HEK293T (cell line): ENCODE measurements around the gene SLC43A2.

Experiments
- CTCF ChIA-PET: fragments of 350-600 bp; formaldehyde crosslinking; extraction: SDS; loops from one replicate; lab custom pipeline; 2021; ENCODE audit warnings: antibody characterized with exemption, inconsistent platforms; lab: Yijun Ruan, JAX
- POLR2A ChIA-PET: fragments of 350-600 bp; formaldehyde crosslinking; extraction: SDS; loops from one replicate; lab custom pipeline; 2020; ENCODE audit warnings: antibody characterized with exemption, inconsistent platforms; lab: Yijun Ruan, JAX
- DNase-seq: peaks from one replicate; pipeline ENCODE4 v3.0.0; 2012; ENCODE audit warnings: mixed read lengths; ENCODE audit errors: extremely low spot score
- ARNT ChIP-seq: fragments of 450-650 bp; IDR thresholded peaks from 2 replicates; pipeline ENCODE4 v1.6.1; 2017; ENCODE audit warnings: mild to moderate bottlenecking
- BHLHE40 ChIP-seq: fragments of 450-650 bp; IDR thresholded peaks from 2 replicates; pipeline ENCODE4 v1.6.1; 2016; ENCODE audit warnings: mild to moderate bottlenecking, moderate library complexity, borderline replicate concordance
- CTBP1 ChIP-seq: fragments of 450-650 bp; IDR thresholded peaks from 2 replicates; pipeline ENCODE4 v1.6.1; 2016; ENCODE audit warnings: borderline replicate concordance
- ELF4 ChIP-seq: fragments of 450-650 bp; IDR thresholded peaks from 2 replicates; pipeline ENCODE4 v1.6.1; 2017; ENCODE audit warnings: antibody characterized with exemption
- FOXA1 ChIP-seq: fragments of 450-650 bp; IDR thresholded peaks from 2 replicates; pipeline ENCODE4 v1.6.1; 2016; ENCODE audit warnings: mild to moderate bottlenecking
- FOXK2 ChIP-seq: fragments of 450-650 bp; IDR thresholded peaks from 2 replicates; pipeline ENCODE4 v1.6.1; 2016; ENCODE audit warnings: mild to moderate bottlenecking
- FOXM1 ChIP-seq: fragments of 450-650 bp; IDR thresholded peaks from 2 replicates; pipeline ENCODE4 v1.6.1; 2017; ENCODE audit warnings: mild to moderate bottlenecking, borderline replicate concordance
- HDGF ChIP-seq: fragments of 450-650 bp; IDR thresholded peaks from 2 replicates; pipeline ENCODE4 v1.6.1; 2017; ENCODE audit warnings: antibody characterized with exemption, borderline replicate concordance
- L3MBTL2 ChIP-seq: fragments of 450-650 bp; conservative IDR thresholded peaks from 2 replicates; pipeline ENCODE4 v1.6.1; 2016; ENCODE audit warnings: mild to moderate bottlenecking
- LEF1 ChIP-seq: fragments of 450-650 bp; IDR thresholded peaks from 2 replicates; pipeline ENCODE4 v1.6.1; 2017; ENCODE audit warnings: mild to moderate bottlenecking, borderline replicate concordance
- NFRKB ChIP-seq: fragments of 450-650 bp; IDR thresholded peaks from 2 replicates; pipeline ENCODE4 v1.6.1; 2016; ENCODE audit warnings: mild to moderate bottlenecking, moderate library complexity
- SP1 ChIP-seq: fragments of 450-650 bp; IDR thresholded peaks from 2 replicates; pipeline ENCODE4 v1.6.1; 2017
- SUZ12 ChIP-seq: fragments of 450-650 bp; IDR thresholded peaks from 2 replicates; pipeline ENCODE4 v1.6.1; 2016; ENCODE audit warnings: mild to moderate bottlenecking
- TARDBP ChIP-seq: fragments of 450-650 bp; IDR thresholded peaks from 2 replicates; pipeline ENCODE4 v1.6.1; 2016
- ZNF384 ChIP-seq: fragments of 450-650 bp; IDR thresholded peaks from 2 replicates; pipeline ENCODE4 v1.6.1; 2016
- TF ChIP-seq, protein P1 (sequence below): fragments of 450-650 bp; IDR thresholded peaks from 2 replicates; pipeline ENCODE4 v1.6.1; 2016

The SLC43A2 gene

DNA sequence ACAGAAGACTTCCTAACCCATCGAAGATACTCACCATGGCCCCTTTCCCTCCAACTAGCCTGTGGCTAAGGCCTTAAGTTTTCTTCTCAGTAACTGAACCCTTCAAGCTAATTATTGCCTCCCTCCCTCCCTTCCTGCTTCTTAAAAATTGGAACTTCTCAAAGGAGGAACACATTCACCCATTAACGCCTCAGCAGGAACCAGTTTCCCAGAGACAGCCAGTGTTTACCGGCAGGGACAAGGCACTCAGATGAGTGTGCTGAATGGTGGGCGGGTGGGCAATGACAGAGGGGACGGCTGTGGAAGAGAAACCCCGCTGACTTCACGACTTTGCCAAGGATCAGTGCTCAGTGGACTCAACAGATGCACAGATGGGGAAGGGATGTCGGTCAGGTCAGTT, 86.3 kb downstream of the SLC43A2 start:
- POLR2A ChIA-PET = no interaction called here
- TF ChIP-seq ARNT (no peak), CTBP1 (no peak), ELF4 (no peak), TARDBP (no peak), LEF1 (no peak), FOXM1 (no peak), NFRKB (no peak), SP1 (no peak), FOXK2 (no peak), ZNF384 (no peak), BHLHE40 (no peak), L3MBTL2 (no peak), HDGF (no peak), SUZ12 (no peak), FOXA1 (no peak)
- TF ChIP-seq, protein P1, sequence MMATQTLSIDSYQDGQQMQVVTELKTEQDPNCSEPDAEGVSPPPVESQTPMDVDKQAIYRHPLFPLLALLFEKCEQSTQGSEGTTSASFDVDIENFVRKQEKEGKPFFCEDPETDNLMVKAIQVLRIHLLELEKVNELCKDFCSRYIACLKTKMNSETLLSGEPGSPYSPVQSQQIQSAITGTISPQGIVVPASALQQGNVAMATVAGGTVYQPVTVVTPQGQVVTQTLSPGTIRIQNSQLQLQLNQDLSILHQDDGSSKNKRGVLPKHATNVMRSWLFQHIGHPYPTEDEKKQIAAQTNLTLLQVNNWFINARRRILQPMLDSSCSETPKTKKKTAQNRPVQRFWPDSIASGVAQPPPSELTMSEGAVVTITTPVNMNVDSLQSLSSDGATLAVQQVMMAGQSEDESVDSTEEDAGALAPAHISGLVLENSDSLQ = no peak
- CTCF ChIA-PET = interaction anchor here (0.6 kb wide), 1 partner anchor 28 kb away, joined by 4 read pairs; no protein-coding TSS in a partner anchor
- no peak for DNase-seq

DNA sequence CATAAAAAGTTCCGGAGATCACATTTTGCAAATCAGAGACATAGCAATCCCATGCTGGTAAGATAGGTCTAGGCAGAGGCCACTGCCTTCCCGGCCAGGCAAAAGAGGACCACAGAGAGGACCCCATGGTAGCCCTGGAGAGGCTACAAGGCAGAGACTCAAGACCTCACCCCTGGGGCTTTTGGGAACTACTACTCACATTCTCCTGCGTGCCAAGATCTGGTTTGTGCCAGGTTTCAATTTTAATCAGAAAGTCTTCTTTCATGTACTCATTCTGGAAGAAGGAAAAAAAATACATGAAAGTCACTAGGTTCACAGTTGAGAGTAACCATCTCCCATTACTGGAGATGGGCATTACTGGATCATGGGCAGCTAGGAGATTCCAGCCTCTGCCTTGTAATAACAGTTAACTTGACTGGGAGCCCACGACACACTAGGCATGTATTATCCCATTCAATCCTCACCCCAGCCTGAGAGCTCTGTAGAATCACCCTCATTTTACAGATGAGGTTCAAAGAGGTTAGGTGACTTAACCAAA, 87.2 kb downstream of the SLC43A2 start:
- POLR2A ChIA-PET = no interaction called here
- no peak for DNase-seq
- CTCF ChIA-PET = no interaction called here
- TF ChIP-seq ZNF384 = no peak
- no peak for TF ChIP-seq SP1
- no peak for TF ChIP-seq FOXM1
- TF ChIP-seq FOXA1 = no peak
- no peak for TF ChIP-seq ELF4
- TF ChIP-seq NFRKB = no peak
- no peak for TF ChIP-seq BHLHE40
- no peak for TF ChIP-seq TARDBP
- TF ChIP-seq, protein P1 = no peak
- no peak for TF ChIP-seq CTBP1
- no peak for TF ChIP-seq LEF1
- no peak for TF ChIP-seq SUZ12
- TF ChIP-seq L3MBTL2 = no peak

DNA sequence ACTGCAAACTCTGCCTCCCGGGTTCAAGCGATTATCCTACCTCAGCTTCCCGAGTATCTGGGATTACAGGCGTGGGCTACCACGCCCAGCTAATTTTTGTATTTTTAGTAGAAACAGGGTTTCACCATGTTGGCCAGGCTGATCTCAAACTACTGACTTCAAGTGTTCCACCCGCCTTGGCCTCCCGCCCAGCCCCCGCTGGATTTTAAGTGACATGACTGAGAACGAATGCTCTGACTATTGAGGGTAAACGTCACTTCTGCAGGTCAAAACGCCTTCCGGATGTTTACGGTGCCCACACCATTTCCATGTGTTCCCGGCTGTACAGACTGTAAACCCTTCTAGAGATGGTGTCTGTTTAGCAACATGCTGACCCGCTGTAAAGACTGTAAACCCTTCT, 88.8 kb downstream of the SLC43A2 start:
- TF ChIP-seq LEF1 (no peak), BHLHE40 (no peak), FOXK2 (no peak), HDGF (no peak), NFRKB (no peak), ARNT (no peak), TARDBP (no peak), SP1 (no peak), L3MBTL2 (no peak), ELF4 (no peak), SUZ12 (no peak), ZNF384 (no peak), CTBP1 (no peak)
- TF ChIP-seq, protein P1 = no peak
- no peak for DNase-seq
- ChIA-PET POLR2A (no interaction called here), CTCF (no interaction called here)

DNA sequence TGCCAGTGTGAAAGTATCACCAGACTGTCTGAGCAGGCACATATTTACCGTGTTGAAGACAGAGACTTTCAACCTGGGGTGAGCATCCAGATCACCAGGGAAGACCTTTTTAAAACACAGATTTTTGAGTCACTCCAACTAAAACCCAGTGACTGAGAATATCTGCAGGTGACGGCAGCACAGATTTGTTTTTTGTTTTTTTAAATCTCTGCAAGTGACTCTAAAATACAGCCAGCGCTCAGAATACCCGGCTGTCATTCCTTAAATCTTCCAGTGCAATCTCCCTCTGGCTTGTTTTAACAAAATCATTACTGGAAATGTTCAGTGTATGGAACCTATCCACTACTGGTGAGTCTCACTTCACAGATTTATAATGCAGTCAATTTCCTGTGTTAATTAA, 92.9 kb downstream of the SLC43A2 start:
- ChIA-PET CTCF (no interaction called here), POLR2A (no interaction called here)
- no peak for TF ChIP-seq FOXM1
- no peak for TF ChIP-seq TARDBP
- no peak for DNase-seq

DNA sequence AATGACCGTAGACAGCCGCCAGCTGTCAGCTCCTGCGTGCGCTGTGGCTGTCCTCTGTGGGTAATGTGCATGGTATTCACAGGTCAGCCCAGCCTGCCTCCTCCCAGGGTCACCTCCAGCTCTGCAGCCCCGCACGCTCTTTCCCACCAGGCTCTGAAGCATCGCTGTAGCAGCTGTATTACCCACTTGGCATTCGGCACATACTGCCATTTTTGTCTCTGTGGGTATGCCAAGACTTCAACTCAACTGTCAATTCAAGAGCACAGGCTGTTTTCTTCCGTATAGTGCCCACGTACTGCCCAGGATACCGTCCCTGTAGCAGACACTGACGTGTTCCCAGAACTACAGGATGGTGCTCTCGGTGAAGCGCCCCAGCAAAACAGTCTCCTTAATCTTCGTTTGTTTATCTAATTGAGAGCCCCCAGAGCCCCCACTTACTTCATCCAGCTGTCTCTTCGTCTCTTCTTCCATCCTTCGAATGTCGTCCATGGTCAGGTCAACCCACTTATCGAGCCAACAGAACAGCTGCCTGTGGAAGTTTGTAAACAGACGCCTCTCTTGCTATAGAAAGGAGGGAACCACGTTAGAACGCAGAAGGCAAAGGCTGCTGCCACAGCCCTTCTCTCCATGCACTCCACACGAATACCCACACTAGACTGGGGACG, 94.8 kb downstream of the SLC43A2 start:
- POLR2A ChIA-PET = interaction anchor here (0.7 to 1.1 kb wide), 3 partner anchors 14 to 94 kb away, joined by 3 read pairs; partner anchors contain the start of genes INPP5K and SLC43A2

DNA sequence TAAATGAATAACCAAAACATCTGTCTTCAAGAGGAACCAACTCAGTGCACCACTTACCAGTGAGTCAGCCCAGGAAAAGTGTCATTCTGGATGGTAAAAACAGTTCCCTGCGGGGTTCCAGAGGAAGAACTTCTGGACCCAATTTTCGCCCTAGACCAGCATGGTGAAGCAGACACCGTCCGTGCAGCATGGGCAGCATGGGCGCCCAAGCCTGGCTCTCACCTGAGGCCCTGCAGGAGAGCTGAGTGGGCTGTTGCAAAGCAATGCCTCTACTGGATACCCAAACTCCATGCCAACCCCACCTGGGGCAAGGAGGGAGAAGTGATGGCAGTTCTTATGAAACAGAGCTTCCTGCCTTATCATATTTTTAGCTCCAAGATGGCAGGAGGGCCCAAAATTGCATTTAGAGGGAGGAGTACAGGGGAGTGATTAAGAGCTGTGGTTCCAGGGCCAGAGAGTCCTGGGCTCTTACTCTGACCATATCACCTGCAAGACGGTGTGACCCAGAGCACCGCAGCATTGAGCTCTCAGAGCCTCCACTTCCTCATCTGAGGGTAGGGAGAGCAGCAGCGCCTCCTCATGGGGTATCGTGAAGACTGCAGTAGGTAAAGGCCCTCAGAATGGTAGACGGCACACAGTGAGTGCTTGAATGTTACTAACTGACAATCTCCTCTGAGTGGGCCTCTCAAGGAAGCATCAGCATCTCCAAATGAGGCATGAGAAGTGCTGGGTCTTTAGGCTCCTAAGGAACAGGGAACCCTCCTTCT, 95.6 kb downstream of the SLC43A2 start:
- POLR2A ChIA-PET = interaction anchor here (0.7 to 1.1 kb wide), 2 partner anchors 13 to 16 kb away, joined by 3 read pairs; partner anchors contain the start of gene INPP5K
- TF ChIP-seq L3MBTL2 (no peak), TARDBP (no peak), CTBP1 (no peak)
- TF ChIP-seq, protein P1 = no peak
- CTCF ChIA-PET = interaction anchor here (0.6 to 1.1 kb wide), 3 partner anchors 22 to 732 kb away, joined by 3 to 6 read pairs (median 5); no protein-coding TSS in a partner anchor
- peak; percentile 44 for DNase-seq

More for the DNA sequence above, 94.8 kb downstream of the SLC43A2 start:
- TF ChIP-seq HDGF (no peak), L3MBTL2 (no peak), CTBP1 (no peak), SP1 (no peak), FOXK2 (no peak)
- no peak for DNase-seq
- CTCF ChIA-PET = interaction anchor here (0.6 to 1.1 kb wide), 3 partner anchors 21 to 82 kb away, joined by 3 to 6 read pairs (median 5); no protein-coding TSS in a partner anchor
